Left ventricle myocardium inferior (tissue), 1 donor: Measurements from ENCODE around the gene CUX1. TPM values are rescaled to one million over a fixed set of nuclear protein-coding genes. Genes with fewer than 3 reads are reported as not detected.

Experiments used
- DNase-seq: peaks from one replicate; pipeline ENCODE4 v3.0.0-alpha.2; 2020
- H3K27ac ChIP-seq: fragments of 200-600 bp; replicated peaks from 2 replicates; pipeline ENCODE4 v1.8.0; 2021
- H3K27me3 ChIP-seq: fragments of 200-600 bp; 2 replicates; pipeline ENCODE4 v1.8.0; 2021; ENCODE audit warnings: low read depth
- H3K36me3 ChIP-seq: fragments of 200-600 bp; 2 replicates; pipeline ENCODE4 v1.8.0; 2021
- H3K4me1 ChIP-seq: fragments of 200-600 bp; 2 replicates; pipeline ENCODE4 v1.8.0; 2021
- H3K4me3 ChIP-seq: fragments of 200-600 bp; 2 replicates; pipeline ENCODE4 v1.8.0; 2021; ENCODE audit warnings: mild to moderate bottlenecking, moderate library complexity
- H3K9me3 ChIP-seq: fragments of 200-600 bp; replicated peaks from 2 replicates; pipeline ENCODE4 v1.8.0; 2021
- intact Hi-C: fragments of 100-400 bp; cut with micrococcal nuclease; formaldehyde crosslinking; loops from one replicate; pipeline ENCODE4 v1.11.0; 2022
- total RNA-seq: library from RNA; stranded (reverse); fragmentation: NEBNext Ultra II Directional; extraction: Animal tissue kit (Norgen Biotek cat#: 25700); gene quantifications from one replicate; pipeline ENCODE4 v1.2.1, GENCODE V29; 2021
- TF ChIP-seq, protein P1 (sequence below): fragments of 200-600 bp; IDR thresholded peaks from 2 replicates; pipeline ENCODE4 v1.8.0; 2021; ENCODE audit warnings: antibody characterized with exemption, mild to moderate bottlenecking, borderline replicate concordance
- donor health status: DM: no; HTN: yes; CAD: no; lungs with severe emphysema.

The CUX1 gene
- total RNA-seq, 1 donor from 2014 or later = 125 TPM

DNA sequence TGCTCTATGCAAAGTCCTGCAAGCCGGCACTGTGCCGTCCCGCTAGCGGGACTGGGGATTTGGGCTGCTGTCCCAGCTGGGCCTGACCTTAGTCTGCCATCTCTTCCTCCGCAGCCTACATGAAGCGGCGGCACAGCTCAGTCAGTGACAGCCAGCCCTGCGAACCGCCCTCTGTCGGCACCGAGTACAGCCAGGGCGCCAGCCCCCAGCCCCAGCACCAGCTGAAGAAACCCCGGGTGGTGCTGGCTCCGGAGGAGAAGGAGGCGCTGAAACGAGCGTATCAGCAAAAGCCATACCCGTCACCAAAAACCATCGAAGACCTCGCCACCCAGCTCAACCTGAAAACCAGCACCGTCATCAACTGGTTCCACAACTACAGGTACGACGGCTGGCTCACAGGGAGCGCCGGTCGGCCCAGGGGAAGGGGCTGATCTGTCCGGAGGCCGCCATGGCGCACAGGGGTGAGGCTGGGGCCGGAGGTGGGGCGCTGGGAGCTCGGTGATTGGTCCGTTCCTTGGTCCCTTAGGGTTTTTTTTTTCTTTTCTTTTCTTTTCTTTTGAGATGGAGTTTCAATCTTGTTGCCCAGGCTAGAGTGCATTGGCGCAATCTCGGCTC lies 421.9 kb downstream of the CUX1 start:
- no peak overlapping the region for H3K27ac ChIP-seq
- H3K9me3 ChIP-seq = no peaks in the 10 kb centered on the region
- no peaks in the 10 kb centered on the region for H3K27me3 ChIP-seq
- TF ChIP-seq, protein P1, sequence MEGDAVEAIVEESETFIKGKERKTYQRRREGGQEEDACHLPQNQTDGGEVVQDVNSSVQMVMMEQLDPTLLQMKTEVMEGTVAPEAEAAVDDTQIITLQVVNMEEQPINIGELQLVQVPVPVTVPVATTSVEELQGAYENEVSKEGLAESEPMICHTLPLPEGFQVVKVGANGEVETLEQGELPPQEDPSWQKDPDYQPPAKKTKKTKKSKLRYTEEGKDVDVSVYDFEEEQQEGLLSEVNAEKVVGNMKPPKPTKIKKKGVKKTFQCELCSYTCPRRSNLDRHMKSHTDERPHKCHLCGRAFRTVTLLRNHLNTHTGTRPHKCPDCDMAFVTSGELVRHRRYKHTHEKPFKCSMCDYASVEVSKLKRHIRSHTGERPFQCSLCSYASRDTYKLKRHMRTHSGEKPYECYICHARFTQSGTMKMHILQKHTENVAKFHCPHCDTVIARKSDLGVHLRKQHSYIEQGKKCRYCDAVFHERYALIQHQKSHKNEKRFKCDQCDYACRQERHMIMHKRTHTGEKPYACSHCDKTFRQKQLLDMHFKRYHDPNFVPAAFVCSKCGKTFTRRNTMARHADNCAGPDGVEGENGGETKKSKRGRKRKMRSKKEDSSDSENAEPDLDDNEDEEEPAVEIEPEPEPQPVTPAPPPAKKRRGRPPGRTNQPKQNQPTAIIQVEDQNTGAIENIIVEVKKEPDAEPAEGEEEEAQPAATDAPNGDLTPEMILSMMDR = no peak
- H3K4me1 ChIP-seq = no peaks in the 10 kb centered on the region
- intact Hi-C loops = no loop called here
- H3K4me3 ChIP-seq = no peak overlapping the region
- peaks cover 83% of the 10 kb centered on the region for H3K36me3 ChIP-seq
- no peak for DNase-seq

DNA sequence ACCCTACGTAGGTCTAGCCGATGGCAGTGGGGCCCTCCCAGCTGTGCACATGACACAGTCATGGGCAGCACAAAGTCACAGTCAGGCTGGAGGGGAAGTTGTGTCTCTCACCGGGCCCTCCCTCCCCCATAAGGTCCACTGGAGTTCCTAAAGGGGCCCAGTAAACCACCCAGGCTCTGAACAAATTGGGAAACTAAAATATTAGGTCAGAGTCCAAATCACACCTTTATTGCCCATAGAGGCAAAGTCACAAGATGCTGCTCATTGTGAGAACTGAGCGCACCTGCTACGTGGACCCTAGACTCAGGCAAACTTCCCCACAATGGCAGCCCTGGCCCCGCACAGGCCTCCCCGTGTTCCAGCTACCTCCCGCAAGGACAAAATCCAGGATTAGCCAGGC lies 424.0 kb downstream of the CUX1 start:
- Histone ChIP-seq H3K36me3 (peaks cover 84% of the 10 kb centered on the region), H3K9me3 (no peaks in the 10 kb centered on the region), H3K4me1 (no peaks in the 10 kb centered on the region), H3K27me3 (no peaks in the 10 kb centered on the region), H3K27ac (no peak overlapping the region), H3K4me3 (no peak overlapping the region)
- intact Hi-C loops = no loop called here
- DNase-seq = no peak
- TF ChIP-seq, protein P1 = no peak

DNA sequence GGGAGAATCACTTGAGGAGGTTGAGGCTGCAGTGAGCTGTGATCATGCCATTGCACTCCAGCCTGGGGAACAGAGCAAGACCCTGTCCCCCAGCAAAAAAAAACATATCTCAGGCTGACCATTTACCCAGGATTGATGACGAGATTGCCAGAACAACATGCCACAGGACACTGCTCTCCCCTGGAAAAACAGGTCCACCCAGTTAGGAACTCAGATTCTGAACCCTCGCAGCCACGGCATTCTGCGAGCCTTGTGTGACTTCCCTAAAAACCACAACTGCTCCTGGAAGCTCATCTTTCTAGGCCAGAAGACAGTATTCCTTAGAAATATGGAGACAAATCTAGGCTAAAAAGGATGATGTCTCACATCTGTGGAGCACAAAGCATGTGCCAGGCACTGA lies 427.2 kb downstream of the CUX1 start:
- Histone ChIP-seq H3K27me3 (no peaks in the 10 kb centered on the region), H3K27ac (no peak overlapping the region), H3K4me1 (no peaks in the 10 kb centered on the region), H3K9me3 (no peaks in the 10 kb centered on the region), H3K4me3 (no peak overlapping the region), H3K36me3 (peaks cover 83% of the 10 kb centered on the region)
- no peak for DNase-seq
- intact Hi-C loops = no loop called here
- TF ChIP-seq, protein P1 = no peak

DNA sequence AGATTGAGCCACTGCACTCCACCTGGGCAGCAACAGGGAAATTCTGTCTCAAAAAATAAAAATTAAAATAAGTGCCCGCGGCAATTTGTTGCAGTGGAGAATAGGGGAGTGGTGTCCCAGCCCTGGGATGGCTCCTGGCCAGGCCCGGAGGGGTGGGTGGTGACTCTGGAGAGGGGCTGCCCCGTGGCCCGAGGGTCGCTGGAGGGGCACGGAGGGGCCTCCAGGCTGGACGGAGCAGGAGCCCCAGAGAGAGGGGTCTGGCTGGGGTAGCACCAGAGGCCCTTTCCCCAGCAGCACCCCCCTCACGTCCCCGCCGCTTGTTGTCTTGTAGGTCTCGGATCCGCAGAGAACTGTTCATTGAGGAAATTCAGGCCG lies 430.6 kb downstream of the CUX1 start:
- Histone ChIP-seq H3K4me3 (no peak overlapping the region), H3K9me3 (no peaks in the 10 kb centered on the region), H3K4me1 (no peaks in the 10 kb centered on the region), H3K27ac (no peak overlapping the region), H3K36me3 (peaks cover 61% of the 10 kb centered on the region), H3K27me3 (no peaks in the 10 kb centered on the region)
- intact Hi-C loops = no loop called here
- TF ChIP-seq, protein P1 = no peak
- DNase-seq = no peak

DNA sequence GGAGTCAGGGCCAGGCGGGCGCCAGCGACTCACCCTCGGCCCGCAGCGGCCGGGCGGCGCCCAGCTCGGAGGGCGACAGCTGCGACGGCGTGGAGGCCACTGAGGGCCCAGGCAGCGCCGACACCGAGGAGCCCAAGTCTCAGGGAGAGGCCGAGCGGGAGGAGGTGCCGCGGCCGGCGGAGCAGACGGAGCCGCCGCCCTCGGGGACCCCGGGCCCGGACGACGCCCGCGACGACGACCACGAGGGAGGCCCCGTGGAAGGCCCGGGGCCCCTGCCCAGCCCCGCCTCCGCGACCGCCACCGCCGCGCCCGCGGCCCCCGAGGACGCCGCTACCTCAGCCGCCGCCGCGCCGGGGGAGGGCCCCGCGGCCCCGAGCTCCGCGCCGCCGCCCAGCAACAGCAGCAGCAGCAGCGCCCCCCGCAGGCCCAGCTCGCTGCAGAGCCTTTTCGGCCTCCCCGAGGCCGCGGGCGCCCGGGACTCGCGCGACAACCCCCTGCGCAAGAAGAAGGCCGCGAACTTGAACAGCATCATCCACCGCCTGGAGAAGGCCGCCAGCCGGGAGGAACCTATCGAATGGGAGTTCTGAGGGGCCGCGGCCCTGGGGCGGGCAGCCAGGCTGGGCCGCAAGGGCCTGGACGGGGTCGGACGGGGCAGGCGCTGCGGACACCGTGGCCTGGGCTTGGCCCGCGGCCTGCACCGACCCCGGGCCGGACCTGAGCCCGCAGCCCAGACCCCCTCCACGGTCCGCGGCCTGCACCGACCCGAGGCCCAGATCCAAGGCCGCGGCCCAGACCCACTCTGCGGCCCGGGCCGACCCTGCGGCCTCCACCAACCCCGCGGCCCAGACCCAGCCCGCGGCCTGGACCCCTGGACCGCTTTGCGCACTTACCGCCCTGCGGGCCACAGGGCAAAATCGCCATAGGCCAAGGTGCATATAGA lies 431.3 kb downstream of the CUX1 start:
- intact Hi-C loops = no loop called here
- DNase-seq = no peak
- peaks cover 54% of the 10 kb centered on the region for H3K36me3 ChIP-seq

More for the DNA sequence above, 431.3 kb downstream of the CUX1 start:
- H3K9me3 ChIP-seq = no peaks in the 10 kb centered on the region
- no peak overlapping the region for H3K4me3 ChIP-seq
- no peaks in the 10 kb centered on the region for H3K27me3 ChIP-seq
- TF ChIP-seq, protein P1 = no peak
- H3K4me1 ChIP-seq = no peaks in the 10 kb centered on the region
- no peak overlapping the region for H3K27ac ChIP-seq
